GM19452 (cell line): ENCODE measurements around the gene PCMTD2.

ENCODE experiments used
- ATAC-seq: cut with Tn5 transposase; IDR thresholded peaks from one replicate; pipeline ENCODE4 v1.9.1; 2021; ENCODE audit not compliant: unreplicated experiment

Gene PCMTD2

DNA sequence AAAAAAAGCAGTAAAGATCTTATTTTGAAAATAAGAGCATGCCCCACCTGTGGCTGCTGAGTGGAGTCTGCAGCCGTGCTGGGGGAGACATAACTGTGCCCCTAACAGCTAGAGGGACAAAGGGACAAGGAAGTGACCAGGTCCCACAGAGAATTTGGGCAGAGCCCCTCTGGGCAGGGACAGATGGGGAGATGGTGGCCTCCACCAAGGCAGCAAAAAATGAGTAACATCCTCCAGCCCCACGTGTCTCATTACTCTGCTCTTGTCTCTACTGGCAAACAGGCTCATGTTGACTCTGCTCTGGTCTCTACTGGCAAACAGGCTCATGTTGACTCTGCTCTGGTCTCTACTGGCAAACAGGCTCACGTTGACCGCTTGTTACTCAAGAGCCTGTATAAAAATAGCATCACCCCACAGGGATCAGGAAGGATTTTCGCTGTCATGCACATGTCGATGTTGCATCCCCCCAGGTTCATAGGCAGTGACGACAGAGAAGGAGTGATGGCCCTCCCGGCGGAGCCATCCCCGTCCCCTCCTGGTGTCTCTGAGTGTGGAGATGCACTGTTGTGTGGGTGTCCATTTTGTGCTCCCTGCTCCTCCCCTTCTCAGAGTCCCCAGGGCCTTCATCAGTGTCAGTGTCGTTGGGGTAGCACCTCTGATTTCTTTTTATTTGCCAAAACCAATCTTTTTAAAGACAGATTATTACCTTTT, 17.3 kb upstream of the PCMTD2 start:
- no peak for ATAC-seq

DNA sequence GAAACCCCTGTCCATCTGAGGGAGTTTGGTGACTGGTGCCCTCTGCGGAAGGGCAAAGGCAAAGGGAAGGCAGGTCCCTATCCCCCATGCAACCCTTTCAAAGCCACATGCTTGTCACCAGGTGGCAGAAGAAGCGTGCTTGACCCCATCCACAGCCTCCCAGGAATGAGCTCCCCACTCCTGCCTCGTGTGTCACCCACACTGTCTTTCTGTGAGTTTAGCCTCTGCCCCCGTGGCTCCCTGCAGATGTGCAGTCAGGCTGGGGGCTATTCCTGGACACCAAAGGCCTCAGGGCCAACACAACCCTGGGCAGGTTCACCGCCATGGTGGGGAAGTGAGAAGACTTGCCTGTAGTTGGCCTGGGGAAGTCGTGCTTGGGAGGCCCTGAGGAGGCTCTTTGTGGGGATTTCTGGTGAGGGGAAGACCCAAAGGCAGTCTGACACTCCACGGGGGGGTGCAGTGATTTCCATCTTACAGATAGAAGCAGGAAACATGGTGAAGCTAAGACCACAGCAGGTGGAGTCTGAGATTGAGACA, 16.6 kb upstream of the PCMTD2 start:
- ATAC-seq = no peak

DNA sequence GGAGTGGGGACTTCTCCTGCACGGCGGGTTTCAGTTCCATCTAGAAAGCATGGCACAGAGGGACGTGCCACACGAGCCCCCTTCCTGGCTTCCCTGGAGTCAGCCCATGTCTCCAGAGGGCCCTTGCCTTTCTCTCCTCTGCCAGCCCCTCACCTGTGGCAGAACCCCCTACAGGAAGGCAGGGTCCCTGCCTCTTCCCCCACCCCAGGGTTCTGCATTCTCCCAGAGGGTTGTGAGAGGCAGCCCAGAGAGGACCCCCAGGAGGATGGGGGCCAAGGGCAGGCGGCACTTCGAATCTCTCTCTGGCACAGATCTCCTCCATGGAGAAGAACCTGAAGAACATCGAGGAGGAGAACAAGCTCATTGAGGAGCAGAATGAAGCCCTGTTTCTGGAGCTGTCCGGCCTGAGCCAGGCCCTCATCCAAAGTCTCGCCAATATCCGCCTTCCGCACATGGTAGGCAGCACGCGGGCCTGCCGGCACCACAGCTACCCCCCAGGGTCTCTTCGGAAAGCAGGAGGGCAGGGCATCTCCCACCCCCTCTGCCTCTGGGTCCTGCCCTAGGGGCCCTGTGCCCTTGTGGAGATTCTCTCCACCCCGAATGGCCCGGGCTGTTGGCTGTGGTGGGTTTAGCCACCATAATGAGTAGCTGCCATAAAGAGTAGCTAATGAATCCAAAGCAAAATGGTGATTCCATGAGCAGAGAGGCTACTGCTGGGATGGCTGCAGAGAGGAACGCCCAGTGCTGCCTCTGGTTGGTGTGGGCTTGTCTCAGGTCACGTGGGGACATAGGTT, 15.9 kb upstream of the PCMTD2 start:
- ATAC-seq = no peak

DNA sequence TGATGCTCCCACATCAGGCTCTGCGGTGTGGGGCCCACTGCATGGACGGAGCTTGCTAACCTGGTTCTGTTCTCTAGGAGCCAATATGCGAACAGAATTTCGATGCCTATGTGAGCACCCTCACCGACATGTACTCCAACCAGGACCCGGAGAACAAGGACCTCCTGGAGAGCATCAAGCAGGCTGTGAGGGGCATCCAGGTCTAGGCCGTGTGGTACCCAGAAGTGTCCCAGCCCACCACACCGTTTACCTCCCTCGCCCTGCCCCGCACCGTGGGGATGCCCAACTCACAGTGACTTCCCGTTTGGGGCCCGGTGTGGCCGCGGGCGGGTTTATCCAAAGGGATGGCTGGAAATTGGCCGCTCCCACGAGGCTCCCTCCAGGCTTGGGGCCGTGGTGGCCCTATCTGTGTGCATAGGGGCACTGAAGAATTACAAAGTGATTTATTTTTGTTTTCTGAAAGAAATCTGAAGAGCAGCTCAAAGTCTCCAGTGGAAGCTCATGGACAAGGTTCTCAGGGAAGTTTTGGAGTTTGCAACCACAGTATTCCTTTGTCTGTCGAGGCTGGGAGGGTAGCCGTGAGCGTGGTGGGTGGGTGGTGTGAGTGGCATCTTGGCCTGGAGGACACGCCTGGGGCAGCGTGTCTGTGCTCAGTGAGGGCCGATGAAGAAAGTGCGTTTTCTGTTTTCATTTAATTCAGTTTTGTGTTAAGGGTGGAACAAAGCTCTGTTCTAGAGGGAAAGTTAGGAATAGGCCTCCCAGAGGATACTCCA, 15.1 kb upstream of the PCMTD2 start:
- ATAC-seq = no peak

DNA sequence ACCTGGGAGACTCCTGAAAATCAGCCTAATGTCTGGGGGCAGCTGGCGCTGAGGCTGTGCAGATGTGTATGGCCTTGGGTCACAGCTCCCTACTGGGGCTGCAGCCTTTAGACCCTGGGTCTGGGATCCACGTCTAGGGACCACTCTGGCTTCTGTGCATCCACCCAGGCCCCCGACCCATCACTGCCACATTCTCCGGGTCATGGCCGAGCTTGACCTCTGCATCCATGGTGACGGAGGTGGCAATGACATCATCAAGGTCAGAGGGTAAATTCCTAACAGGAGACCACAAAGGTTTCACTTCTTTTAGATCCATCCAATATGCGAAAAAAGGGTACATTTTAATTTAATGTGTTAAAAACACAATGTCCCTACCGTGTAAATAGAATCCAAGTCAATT, 14.5 kb upstream of the PCMTD2 start:
- no peak for ATAC-seq

DNA sequence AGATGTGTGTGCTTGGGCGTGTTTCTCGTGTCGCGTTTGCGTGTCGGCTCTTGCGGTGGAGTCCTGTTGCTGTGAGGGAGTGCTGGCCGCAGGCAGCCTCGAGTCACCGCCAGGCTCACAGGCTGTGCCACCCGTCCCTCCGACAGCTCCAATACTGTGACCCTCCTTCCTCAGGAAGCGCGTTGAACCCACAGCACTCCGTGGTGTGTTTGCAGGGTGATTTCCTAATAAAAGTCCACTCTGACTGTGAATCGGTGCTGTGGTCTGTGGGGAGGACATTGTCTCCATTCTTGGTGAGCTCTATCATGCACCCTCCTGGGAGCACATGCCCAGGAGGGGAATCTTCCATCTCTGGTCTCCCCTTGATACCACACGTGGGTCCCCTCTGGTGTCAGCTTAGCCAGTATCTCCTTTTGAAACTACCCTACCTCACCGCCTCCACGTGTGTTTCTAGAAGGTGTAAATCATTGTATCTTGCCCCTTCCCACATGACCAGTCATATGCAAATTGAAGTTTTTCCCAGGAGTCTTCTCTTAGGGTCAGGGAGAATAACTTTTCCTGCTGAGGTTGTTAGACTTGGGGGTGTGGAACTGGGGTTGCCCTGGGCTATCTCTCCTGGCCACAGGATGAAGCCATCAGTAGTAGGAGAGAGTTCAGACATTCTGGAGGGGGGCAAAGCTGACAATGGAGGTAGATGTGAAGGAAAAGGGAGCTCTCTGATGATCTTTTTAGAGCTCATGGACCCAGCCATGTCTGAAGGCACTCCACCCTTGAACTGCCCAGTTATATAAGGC, 13.3 kb upstream of the PCMTD2 start:
- no peak for ATAC-seq

DNA sequence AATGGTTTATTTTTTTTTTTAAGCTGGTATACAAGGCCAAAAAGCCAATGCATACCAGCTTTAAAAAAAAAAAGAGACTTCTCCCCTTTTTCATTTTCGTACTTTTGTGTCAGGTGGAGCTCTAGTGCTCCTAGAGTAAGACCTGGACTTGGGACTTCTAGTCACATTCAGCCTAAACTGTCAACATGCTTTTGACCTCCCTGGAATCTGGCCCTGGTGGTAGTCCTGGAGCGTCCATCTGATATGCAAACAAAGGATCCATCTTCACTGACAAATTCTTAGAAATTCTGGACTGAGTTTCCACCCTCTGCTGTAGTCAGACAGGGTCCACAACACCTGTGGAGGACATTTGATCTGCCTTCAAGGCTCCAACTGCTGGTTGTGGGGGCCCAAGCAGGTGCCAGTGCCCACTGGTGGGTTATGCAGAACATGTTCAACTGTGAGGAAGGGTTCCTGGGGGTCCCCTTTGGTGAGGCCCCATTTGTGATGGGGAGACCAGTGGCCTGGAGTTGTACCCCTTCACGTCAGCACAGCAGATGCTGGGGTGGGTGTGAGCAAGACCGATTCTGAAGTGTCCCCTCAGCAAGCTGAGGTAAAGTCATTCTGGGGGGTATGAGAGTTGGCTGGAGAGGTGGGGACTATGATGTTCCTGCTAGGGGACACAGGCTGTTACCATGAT, 12.6 kb upstream of the PCMTD2 start:
- ATAC-seq = no peak

DNA sequence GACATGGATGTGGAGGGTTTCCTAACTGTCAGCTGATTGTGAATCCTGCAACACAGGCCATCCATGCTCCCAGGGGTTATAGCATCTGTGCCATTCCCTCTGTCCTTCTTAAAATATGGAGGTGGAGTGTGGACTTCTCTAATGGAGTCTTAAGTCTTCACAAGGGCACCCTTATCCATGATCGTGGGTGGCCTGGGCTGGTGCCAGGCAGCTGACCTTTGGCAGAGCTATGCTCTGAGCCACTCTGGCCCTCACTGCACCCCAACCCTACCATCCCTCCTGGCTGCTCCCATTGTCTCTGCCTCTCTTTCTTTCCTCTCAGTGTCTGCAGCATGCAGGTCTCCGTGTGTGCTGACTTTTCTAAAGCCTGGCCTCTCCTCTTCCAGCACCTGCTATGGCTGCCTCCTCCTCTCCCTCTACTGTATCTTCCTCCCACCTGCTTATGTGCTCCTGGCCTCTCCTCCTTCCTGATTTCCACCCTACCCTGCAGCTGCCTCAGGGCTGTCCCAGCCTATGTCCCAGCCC, 11.2 kb upstream of the PCMTD2 start:
- no peak for ATAC-seq

DNA sequence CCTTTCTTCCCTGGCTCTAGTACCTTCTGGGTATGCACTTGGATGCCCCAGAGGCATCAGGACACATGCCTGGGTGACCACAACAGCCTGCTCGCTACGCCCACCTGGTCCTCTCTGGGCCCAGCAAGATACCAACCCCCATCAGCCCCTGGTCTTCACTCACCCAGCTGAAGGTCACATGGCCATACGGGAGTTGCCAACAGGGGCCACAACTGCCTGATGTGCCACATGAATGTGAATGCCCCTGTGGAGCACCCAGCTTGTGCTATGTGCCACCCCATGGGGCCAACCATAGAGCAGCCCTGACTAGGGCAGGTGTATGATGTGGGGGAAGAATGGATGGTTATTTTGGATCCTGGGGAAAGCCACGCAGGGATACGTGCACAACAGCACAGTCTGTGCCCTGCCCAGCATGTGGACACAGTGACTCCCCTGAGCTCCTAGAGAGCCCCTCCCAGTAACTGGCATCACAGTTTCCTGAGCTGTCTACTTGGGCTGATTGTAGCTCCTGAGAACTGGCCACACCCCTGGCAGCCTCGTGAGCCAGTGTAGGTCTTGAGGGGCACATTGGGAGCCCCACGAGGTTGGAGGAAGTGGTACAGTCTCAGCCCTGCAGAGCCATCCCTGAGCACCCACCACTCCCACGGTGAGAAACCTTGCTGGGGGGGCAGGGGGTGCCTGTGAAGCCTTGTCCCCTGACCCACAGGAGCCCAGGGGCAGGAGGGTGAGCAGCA, 10.5 kb upstream of the PCMTD2 start:
- no peak for ATAC-seq

DNA sequence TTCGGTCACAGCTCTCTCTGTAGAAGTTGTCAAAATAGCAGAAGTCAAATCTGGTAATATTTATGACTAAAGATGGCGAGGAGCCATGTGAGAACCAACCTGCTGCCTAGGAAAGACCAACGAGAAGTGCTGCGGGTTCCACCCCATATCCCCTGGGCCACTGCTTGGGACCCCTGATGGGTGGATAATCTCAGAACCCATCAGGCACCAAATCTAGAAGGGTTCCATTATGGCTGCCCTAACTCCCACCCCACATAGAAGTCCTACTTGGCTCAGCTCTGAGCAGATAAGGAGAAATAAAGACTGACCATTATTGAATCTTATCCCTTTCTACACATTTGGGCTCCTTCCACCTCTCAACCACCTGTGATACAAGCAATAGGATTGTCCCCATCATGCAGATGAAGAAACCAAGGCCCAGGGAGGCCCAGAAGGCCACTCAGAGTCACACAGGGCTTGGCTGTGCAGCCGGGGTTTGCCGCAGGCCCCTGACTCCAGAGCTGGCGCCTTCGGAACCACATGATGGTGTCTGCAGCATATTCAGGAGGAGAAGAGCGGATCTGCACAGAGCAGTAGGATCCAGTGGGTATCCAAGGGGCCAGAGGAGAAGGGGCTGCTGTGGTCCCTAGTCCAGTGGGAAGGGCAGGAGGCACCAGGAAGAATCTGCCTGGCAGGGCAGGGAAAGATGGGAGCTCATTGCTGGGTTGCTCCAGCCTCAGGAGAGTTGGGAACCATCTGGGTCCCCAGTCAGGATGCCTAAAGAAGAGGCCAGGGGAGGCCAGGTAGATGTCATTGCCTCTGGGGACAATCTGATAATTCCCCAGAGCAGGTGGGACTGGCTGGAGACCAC, 9.6 kb upstream of the PCMTD2 start:
- no peak for ATAC-seq

DNA sequence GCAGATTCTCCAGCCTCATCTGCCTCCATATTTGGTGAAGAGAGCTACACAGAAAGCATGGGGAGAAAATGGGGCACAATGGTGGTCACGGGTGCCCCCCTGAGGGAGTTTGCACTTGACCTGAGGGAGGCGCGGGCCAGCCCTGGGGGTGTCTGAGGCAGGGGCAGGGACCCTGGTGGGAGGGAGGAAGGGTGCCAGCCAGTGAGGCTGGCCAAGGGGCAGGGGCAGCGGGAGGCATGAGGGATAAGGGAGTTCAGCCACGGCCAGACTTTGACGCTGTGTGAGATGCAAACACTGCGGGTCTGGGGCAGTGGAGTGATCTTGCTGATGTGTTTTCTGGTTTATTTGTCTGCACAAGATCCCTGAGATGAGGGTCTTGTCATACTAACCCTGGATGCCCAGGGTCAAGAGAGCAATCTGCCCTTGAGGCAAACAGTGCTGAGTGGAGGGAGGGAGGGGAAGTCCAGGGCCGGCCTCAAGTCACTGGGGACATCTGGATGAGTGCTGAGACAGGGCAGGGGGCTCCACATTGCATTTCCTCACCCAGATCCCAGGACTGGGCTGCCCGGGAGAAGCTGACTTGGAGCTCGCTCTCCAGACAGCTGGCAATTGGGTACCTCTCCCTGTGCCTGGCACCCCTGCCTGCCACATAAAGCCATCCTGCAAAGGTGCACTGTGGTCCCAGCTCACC, 8.8 kb upstream of the PCMTD2 start:
- ATAC-seq = no peak

DNA sequence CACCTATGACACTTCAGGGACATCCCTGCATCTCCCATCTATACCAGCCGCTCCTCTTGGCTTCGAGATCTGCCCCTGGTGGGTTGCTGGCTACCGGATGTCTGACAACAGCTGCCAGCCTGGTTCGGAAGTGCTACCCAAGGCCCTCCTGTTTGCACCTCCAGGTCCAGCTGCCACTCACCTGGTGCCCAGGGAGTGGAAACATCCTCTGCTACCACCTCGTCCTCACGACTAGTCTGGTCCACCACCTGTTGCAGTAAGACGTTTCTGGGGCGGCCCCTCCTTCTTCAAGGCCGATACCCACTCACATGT, 8.3 kb upstream of the PCMTD2 start:
- ATAC-seq = no peak

DNA sequence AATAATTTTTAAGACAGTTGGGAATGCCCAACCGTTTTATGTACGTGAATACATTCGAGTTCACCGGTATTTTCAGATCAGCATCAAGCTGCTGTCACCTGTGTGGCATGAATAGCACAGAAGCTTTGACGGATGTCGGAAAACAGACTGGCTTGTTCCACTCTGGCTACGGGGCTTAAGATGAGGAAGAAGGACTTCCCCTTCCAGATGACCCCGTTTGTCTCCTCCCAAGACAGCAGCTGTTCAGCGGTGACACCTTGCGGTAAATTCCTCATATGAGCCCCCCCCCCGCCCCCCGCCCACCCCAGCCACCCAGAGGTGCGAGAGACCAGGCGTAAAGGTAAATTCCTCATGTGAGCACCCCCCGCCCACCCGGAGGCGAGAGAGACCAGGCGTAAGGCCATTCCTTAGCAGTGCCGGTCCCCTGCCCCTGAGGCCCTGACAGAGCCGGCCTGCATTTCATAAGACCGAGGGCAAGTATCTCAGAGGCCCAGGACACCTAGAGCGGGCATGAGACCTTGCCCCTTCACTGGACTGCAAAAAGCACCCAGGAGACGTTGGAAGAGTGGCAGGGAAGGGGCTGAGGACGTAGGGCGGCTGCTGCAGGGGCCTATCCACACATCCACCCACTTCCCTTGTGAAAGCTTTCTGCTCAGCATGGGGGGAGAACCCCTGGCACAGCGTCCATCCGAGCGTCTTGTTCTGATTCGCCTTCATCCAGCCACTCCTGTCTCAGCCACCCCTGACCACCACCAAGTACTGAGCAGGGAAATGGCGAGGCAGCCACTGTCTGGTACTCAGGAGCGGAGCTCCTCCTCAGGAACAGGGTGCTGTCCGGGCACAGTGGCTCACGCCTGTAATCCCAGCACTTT, 7.3 kb upstream of the PCMTD2 start:
- no peak for ATAC-seq

DNA sequence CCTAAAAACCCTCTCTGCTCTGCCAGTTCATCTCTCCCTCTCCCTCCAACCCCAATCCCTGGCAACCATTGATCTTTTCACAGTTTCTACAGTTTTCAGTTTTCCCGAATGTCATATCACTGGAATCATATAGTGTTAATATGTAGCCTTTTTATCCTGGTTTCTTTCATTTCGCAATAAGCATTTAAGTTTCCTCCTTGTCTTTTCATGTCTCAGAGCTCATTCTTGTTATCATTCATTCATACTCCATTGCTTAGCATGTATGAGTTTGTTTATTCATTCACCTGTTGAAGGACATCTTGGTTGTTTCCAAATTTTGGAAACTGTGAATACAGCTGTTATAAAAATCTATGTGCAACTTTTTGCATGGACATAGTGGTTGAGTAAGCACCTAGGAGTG, 5.5 kb upstream of the PCMTD2 start:
- ATAC-seq = no peak

DNA sequence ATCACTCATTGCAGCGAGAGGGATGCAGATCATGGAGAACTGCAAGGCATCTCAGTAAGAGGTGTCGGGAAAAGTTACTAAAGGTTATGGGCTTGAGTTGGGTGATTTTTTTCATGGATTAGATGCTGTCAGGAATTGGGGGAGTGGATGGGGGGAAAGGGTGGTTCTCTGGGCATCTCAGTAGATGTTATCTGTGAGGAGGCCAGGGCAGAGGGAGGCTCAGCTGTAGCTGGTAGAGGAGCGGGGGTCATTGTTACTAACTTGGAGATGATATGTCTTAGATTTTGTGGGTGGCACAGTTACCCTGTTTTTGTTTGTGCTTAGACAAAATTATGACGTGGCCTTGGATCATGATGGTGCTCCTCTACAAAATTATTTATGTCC, 2.6 kb upstream of the PCMTD2 start:
- no peak for ATAC-seq

DNA sequence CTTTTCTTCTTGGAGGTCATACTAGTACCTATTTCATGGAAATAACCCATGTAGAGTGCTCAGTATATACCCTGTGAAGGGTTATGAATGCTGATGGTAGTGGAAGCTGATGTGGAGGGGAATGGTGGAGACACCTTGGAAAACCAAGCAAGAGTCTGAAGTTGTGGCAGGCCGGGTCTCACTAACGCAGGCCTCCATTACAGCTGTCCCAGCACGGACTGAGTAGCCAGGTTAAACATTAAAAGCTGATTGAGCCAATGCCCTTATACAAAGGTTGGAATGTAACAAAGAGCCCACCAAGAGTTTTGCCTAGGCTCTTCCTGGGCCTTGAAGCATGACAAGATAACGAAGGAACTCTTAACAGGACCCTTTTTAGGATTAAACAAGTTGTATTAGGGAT, 2.1 kb upstream of the PCMTD2 start:
- ATAC-seq = no peak

DNA sequence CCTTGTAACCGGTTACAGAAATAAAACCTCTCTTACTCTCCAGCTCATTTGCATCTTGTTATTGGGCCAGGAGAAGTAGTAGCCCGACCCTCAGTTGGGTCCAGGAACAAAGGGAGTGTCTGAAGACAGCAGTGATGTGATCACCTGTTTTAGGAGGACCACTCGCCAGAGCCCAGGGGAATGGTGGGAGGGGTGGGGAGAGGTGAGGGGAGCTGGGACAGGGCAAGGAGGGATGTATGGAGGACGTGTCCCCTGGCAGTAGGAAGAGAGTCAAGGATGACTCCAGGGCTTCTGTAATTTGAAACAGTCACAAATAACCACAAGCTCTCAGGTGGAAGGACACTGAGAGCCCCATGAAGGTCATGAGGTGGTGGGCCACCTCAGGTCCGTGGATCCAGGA, 1.4 kb upstream of the PCMTD2 start:
- no peak for ATAC-seq
